ENCODE results near the gene FAM174A. TPM values are rescaled to one million over a fixed set of nuclear protein-coding genes. Genes with fewer than 3 reads are reported as not detected.

The FAM174A gene
- total RNA-seq, 2 donors from 2014 or later: 6.9 to 9.6 TPM

DNA sequence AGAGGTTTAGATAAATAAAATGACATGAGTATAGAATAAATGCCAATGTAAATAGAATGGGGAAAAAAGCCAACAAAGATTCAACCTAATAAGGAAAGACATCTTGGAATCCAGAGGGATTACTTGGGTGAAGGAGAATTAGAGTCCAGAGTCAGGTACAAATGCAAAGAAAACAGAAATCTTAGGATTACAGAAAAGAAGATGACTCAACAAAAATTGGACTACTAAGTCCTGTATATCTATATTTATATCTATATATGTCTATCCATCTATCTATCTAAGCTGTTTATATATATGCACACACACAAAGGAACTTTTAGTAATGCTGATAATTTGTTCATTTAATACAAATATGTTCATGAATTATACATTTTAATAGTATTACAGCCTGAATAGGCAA, 27.6 kb downstream of the FAM174A start:
- no peak for DNase-seq
- Histone ChIP-seq H3K9me3 (ENCODE audit: control insufficient read depth, low read length) (no peaks in the 10 kb centered on the region), H3K4me1 (ENCODE audit: control insufficient read depth, insufficient read depth, low read length) (no peaks in the 10 kb centered on the region), H3K27me3 (ENCODE audit: control insufficient read depth, insufficient read depth, low read length, poor library complexity, severe bottlenecking) (no peaks in the 10 kb centered on the region), H3K9ac (ENCODE audit: extremely low read depth, low read length, poor library complexity, severe bottlenecking) (no peak overlapping the region), H3K36me3 (ENCODE audit: control insufficient read depth, insufficient read depth, low read length) (peaks cover 7% of the 10 kb centered on the region), H3K4me3 (ENCODE audit: low read length) (no peak overlapping the region), H3K27ac (ENCODE audit: low read depth, low read length) (no peak overlapping the region)
- Mint-ChIP-seq H3K9me3 (no peaks in the 10 kb centered on the region), H3K27me3 (ENCODE audit: insufficient read depth) (no peaks in the 10 kb centered on the region), H3K4me3 (no peak overlapping the region), H3K4me1 (no peaks in the 10 kb centered on the region), H3K36me3 (ENCODE audit: low read depth) (no peaks in the 10 kb centered on the region), H3K27ac (no peak overlapping the region)
- no peak for TF ChIP-seq CTCF (conservative IDR thresholded peaks at IDR 0.05)

DNA sequence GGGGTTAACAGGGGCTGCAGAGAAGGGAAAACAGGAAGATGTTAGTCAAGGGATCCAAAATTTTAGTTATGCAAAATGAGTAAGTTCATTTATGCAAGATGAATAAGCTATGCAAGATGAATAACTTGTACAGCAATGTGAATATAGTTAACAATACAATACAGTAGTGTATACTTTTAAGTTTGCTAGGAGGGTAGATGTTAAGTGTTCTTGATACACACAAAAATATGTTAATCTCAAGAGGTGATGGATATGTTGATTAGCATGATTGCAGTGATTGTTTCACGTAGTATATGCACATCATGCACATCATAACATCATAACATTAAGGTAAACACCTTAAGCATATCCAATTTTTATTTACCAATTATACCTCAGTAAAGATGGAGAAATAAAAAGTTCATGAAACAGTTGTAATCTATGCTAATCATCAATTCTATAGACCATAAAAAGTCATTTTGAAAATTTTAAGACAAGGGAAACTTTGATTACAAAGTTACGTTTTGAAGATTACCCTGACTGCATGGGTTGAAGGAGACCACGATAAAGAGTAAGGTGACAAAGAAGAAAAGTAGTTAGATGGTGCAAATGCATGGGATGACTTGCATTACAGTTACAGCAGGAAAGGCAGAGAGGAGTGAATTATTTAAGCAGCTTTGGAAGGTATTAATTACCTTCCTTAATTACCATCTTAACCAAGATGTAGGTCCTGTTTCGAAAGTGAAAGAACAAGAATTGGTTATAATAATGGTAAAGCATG, 31.4 kb downstream of the FAM174A start:
- DNase-seq: no peak
- no peaks in the 10 kb centered on the region for H3K27me3 Mint-ChIP-seq (ENCODE audit: insufficient read depth)
- H3K4me3 ChIP-seq (ENCODE audit: low read length): no peak overlapping the region
- no peak overlapping the region for H3K9ac ChIP-seq (ENCODE audit: extremely low read depth, low read length, poor library complexity, severe bottlenecking)
- H3K27me3 ChIP-seq (ENCODE audit: control insufficient read depth, insufficient read depth, low read length, poor library complexity, severe bottlenecking): no peaks in the 10 kb centered on the region
- H3K36me3 Mint-ChIP-seq (ENCODE audit: low read depth): no peaks in the 10 kb centered on the region
- H3K27ac Mint-ChIP-seq: no peak overlapping the region
- no peaks in the 10 kb centered on the region for H3K9me3 ChIP-seq (ENCODE audit: control insufficient read depth, low read length)
- TF ChIP-seq CTCF (conservative IDR thresholded peaks at IDR 0.05): no peak
- peaks cover 7% of the 10 kb centered on the region for H3K36me3 ChIP-seq (ENCODE audit: control insufficient read depth, insufficient read depth, low read length)
- H3K4me1 ChIP-seq (ENCODE audit: control insufficient read depth, insufficient read depth, low read length): no peaks in the 10 kb centered on the region
- WGBS, 2 experiments (ENCODE audit: insufficient coverage in 1 of 2, insufficient read length in 1 of 2): 89 to 94% methylated on average over 2 of the region's 4 CpGs
- no peaks in the 10 kb centered on the region for H3K4me1 Mint-ChIP-seq
- H3K27ac ChIP-seq (ENCODE audit: low read depth, low read length): no peak overlapping the region
- no peak overlapping the region for H3K4me3 Mint-ChIP-seq
- H3K9me3 Mint-ChIP-seq: no peaks in the 10 kb centered on the region

DNA sequence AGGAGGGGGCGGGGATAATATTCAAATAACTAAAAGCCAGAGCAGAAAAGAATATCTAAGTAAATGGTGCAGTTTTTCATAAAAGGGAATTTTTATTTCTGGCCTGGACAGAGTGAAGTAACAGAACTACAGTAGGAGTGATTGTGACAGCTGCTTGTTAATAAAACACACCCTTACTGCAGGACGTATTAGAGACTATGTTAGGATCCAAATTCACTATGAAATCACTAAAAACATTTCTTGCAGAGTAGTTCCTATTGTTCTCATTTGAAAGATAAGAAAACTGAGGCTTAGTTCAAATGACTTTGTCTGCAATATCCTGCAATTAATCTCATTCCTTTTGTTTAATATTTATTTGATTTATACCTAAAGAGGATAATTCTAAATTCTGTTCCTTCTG, 39.5 kb downstream of the FAM174A start:
- no peaks in the 10 kb centered on the region for H3K27me3 Mint-ChIP-seq (ENCODE audit: insufficient read depth)
- peaks cover 2% of the 10 kb centered on the region for H3K36me3 Mint-ChIP-seq (ENCODE audit: low read depth)
- Histone ChIP-seq H3K27ac (ENCODE audit: low read depth, low read length) (no peak overlapping the region), H3K4me1 (ENCODE audit: control insufficient read depth, insufficient read depth, low read length) (no peaks in the 10 kb centered on the region), H3K36me3 (ENCODE audit: control insufficient read depth, insufficient read depth, low read length) (no peaks in the 10 kb centered on the region), H3K9me3 (ENCODE audit: control insufficient read depth, low read length) (no peaks in the 10 kb centered on the region), H3K4me3 (ENCODE audit: low read length) (no peak overlapping the region), H3K27me3 (ENCODE audit: control insufficient read depth, insufficient read depth, low read length, poor library complexity, severe bottlenecking) (no peaks in the 10 kb centered on the region), H3K9ac (ENCODE audit: extremely low read depth, low read length, poor library complexity, severe bottlenecking) (no peak overlapping the region)
- H3K9me3 Mint-ChIP-seq: no peaks in the 10 kb centered on the region
- H3K4me3 Mint-ChIP-seq: no peak overlapping the region
- TF ChIP-seq CTCF (conservative IDR thresholded peaks at IDR 0.05): no peak
- H3K4me1 Mint-ChIP-seq: no peaks in the 10 kb centered on the region
- WGBS, 2 experiments (ENCODE audit: insufficient coverage in 1 of 2, insufficient read length in 1 of 2): 96% methylated on average over 2 of the region's 2 CpGs; no CpG with 5 or more reads in 1 of the 2 experiments
- no peak for DNase-seq
- H3K27ac Mint-ChIP-seq: no peak overlapping the region

Measured in endodermal cell (in vitro differentiated cells).